ENCODE results near the gene FOXK1.

FOXK1 gene

GRCh38 chr7:4766666-4767519 lies 84.8 kb downstream of the FOXK1 start:
- no peak for DNase-seq

- no peak for DNase-seq
Measured at GRCh38 chr7:4768597-4769569, 86.8 kb downstream of the FOXK1 start.

DNA sequence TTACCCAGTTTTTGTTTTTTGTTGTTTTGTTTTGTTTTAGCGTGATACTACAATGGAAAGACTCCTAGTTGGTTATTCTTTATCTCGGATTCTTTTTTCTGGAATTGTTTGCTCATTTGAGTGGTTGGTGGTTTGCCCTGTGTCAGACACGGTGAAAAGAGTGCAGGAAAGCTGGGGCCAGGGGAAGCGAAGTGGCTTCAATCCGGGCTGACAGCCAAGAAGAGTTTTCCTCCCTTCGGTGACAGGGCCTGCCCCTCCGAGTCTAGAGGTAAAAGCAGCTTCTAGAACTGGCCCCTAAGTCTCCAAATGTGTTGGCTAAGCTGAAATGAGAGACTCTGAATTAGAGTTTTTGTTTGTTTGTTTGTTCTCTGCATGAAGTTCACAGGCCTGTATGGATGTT lies 87.7 kb downstream of the FOXK1 start:
- DNase-seq = no peak

DNA sequence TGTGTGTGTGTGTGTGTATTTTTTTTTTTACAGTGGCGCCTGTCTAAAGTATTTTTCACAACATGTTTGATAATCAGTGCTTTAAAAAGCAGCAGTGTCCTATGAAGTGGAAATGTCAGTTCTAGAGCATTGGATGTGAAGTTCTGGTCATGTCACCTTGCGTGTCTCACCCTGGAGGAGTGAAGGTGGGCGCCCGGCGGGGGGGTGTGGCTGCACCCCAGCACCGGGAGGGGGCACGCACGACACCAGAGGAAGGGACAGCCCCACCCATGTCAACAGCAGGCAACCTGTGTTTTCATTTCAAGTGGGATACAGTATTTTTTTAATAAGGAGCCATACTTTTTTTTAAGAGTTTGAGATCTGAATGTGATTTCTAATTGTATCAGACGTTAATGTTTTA lies 88.8 kb downstream of the FOXK1 start:
- DNase-seq = no peak

DNA sequence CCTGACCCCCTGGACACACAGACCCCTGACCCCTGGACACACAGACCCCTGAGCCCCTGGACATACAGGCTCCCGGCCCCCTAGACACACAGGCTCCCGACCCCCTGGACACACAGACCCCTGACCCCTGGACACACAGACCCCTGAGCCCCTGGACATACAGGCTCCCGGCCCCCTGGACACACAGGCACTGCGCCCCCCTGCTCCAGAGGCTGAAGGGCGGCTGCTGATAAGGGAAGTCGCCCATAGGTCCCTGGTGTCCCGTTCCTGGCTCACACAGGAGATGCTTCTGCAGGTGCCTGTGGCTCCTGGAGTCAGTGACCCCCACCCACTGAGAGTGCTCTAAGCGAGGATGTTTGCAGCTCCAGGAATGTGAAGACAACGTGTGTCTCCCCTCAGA lies 89.6 kb downstream of the FOXK1 start:
- no peak for DNase-seq

DNA sequence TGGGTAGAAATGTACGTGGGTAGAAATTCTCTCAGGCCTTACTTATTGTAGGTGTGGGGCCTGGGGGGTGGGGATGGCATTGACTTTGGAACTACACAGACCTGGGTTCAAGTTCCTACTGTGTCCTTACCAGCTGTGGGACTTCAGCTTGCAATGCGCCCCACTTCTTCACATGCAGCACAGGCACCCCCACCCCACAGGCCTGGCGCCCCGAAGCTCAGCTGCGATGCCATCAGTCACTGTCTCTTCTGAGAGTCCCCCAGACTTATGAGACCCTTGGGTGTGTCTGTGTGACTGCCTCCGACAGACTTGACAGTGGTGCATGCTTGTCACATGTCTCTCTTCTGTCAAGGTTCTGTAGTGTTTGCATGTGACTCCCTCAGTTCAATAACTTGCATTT lies 90.2 kb downstream of the FOXK1 start:
- no peak for DNase-seq

DNA sequence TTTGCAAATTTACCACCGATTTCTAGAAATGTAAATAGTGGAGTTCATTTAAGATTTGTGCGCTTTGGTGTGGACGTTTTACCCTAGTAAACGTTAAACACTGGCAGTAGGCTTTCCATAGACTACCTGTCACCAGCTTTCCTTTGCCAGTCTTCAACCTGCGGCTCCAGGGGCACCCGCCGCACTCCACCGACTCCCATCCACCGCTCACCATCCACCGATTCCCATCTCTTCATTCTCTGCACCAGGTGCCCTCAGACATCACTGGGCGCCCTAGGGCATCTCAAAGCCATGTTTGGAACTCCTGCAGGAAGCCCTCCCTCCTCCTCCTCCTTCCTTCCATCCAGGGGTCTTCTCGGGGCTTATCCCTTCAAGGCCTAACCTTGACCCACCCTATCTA lies 91.9 kb downstream of the FOXK1 start:
- no peak for DNase-seq

GRCh38 chr7:4774658-4775249 lies 92.7 kb downstream of the FOXK1 start:
- DNase-seq = no peak

DNA sequence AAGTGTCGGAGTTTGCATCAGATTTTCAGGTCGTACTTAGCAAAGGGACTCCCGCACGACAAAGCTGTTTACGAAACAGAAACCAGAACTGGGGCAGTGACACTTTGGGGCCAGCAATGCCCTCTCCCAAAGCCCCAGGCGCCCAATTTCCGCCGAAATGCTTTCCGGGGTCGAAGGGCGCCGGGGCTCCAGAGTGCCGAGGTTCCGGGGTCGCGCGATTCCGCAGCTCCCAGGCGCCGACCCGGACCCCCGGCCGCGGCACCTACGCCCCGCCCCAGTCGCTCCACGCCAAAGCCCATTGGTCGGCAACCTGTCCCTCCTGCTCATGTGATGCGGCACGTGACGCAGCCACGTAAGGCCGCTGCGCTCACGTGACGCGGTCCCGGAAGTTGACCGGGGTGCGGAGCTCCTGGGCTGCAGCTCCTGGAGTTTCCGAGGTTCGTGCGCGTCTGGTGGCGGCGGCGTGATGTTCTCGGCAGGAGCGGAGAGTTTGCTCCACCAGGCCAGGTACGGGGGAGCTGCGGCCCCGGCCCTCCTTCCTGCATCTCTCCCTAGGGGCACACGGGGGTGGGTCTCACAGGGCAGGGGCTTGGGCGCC lies 93.3 kb downstream of the FOXK1 start, which contains the start of gene AP5Z1:
TSS of gene AP5Z1 (plus strand) at position 374 of the 598 bp plus-strand sequence. CDS start at position 467, 93 bp downstream.
- peak; percentile 92 for DNase-seq

DNA sequence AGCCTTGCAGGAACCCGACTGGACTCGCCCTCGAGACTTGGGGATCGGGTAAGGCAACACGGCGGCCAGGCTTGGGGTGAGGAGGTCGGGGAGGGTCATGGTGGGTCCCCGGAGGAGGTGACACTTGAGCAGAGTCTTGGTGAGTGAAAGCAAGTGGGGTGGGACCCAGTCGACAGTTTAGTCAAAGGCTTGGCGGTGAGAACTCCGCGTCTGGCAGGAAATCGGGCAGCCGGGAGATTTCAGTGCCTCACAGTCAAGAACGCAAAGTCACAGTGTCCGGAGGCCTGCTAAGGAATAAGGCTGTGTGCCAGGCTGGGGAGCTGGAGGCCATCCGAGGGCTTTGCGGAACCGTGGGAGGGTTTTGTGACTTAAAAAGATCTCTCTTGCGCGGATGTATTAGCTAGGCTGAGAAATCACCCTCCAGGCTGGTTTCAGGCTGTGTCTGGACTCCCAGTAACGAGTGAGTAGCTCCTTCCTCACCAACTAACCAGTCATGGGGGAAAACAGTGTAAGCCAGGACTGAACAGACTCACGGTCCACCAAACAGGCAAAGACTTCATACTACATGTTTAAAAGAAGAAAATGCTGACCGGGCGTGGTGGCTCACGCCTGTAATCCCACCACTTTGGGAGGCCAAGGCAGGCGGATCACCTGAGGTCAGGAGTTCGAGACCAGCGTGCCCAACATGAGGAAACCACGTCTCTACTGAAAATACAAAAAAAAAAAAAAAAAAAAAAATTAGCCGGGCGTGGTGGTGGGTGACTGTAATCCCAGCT lies 93.9 kb downstream of the FOXK1 start:
- peak; percentile 44 for DNase-seq

DNA sequence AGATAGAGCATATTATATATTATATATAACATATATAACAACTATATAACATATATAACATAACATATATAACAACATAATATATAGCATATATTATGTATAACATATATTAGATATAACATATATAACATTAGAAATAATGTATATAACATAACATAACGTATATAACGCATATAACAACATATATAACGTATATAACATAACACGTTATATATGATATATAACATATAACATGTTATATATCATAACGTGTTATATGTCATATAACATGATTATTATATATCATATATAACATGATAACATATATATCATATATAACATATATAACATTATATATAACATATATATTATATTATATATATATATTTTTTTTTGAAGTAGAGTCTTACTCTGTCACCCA lies 97.0 kb downstream of the FOXK1 start:
- no peak for DNase-seq

DNA sequence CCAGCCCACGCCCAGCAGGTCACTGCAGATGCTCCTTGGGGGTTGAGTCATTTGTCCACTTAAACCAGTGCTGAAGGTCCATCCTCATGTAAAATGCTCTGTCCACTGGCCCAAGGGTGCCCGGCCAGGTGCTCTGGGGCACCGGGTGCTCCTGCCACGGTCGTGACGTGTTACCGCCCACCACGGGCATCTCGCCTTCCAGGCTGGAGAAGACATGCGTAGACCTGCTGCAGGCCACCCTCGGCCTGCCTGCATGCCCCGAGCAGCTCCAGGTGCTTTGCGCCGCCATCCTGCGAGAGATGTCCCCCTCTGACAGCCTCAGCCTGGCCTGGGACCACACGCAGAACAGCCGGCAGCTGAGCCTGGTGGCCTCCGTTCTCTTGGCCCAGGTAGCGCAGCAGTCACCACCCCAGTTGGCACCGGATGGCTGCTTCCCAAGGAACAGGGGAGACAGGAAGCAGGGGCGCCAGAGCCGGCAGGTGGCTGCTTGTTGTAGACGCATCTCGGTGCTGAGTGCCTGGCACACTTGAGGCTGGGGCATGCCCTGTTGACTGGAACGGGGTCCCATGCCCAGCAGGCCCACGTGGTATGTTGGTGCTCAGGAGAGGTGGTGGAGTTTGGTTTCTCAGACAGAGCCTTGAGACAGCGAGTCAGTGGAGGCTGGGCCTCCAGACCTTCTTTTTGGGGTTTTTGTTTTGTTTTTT lies 99.4 kb downstream of the FOXK1 start:
- no peak for DNase-seq

DNA sequence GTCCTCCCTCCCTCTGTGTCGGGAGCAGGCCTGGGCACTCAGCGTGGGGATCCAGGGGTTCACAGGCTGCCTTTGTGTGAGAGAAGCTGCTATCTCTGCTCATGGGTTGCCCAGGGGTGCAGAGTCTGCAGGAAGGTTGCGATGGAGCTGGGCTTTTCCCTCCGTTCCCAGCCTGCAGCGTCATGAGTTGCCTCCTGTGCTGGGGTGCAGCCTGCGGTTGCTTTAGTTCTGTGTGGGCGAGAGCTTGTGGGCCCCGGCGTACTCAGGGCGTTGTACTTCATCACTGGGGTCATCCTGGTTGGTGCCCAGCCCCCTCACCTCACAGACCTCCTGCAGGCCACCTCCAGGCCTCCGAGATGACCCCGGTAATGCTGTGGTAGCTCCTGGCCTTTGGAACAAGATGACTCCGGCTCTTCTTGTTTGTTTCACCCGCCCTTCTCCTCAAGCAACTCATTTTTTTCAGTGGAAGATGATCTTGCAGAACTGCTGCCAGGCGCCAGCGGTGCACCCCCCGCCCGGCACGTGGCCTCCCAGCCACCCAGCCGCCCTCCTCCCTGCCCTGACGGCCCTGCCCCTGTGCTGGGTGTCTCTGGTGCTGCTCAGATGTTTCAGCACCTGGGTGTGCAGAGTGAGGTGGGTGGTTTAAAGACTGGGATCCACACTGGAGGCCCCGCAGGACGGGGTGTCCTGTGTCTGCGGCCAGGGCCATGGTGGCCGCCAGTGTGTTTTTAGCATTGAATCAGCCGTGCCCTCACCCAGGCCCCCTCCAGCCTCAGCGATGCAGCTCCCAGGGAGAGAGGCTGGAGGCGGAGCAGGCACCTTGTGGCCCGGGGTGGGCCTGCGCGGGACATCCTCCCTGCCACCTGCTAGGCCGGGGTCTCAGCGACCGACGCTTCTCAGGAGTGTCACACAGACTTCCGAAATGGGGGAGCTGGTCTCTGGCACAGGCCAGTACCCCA lies 100.5 kb downstream of the FOXK1 start:
- no peak for DNase-seq

DNA sequence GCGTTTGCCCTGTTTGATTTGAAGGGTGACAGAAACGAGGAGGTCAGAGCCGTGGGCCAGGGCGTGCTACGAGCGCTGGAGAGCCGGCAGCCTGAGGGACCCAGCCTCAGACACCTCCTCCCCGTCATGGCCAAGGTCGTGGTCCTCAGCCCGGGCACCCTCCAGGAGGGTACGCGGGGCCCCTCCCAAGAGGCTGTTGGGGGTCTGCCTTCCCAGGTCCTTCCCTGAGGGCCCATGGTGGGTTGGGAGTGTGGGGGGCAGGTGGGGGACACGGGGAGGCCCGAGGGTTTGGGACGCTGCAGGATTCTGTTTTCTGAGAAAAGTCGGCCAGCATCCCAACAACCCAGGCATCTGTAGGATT lies 101.2 kb downstream of the FOXK1 start:
- DNase-seq = no peak

DNA sequence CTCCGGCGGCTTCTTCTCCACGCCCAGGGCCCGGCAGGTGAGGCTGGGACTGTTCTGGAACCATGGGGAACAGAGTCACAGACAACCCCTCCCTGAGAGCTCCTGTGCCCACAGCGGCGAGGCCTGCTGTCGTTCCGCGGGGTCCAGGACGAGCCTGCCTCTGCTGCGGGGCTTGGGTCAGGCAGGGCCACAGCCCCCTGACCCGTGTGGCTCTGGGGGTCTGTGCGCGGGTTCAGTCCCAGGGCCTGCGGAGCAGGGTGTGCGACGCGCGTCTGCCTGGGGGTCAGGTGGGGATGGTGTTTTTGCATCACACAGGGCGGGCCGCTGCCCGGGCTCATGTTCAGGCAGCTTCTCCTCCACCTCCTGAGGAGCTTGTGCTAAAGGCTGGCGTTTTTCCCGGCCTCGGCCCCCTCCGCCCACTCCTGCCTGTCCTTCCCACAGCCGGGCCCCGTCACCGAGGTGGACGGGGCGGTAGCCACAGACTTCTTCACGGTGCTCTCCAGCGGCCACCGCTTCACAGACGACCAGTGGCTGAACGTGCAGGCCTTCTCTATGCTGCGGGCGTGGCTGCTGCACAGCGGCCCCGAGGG lies 101.8 kb downstream of the FOXK1 start:
- DNase-seq = no peak

DNA sequence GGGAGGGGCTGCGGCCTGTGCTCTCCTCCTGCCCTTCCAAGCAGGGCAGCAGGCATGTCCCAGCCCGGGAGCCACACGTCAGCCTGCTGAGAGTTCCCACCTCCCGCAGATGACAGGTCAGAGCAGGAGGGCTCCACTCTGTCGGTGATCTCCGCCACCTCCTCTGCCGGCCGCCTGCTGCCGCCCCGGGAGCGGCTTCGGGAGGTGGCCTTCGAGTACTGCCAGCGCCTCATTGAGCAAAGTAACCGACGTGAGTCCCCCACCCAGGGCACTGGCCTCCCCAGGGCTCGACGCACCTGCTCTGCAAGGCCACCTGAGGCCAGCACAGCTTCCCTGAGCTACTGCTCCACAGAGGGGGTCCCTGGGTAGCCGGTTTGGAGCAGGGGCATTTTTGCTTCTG lies 102.7 kb downstream of the FOXK1 start:
- no peak for DNase-seq

GRCh38 chr7:4785371-4785770 lies 103.3 kb downstream of the FOXK1 start:
- DNase-seq = no peak

DNA sequence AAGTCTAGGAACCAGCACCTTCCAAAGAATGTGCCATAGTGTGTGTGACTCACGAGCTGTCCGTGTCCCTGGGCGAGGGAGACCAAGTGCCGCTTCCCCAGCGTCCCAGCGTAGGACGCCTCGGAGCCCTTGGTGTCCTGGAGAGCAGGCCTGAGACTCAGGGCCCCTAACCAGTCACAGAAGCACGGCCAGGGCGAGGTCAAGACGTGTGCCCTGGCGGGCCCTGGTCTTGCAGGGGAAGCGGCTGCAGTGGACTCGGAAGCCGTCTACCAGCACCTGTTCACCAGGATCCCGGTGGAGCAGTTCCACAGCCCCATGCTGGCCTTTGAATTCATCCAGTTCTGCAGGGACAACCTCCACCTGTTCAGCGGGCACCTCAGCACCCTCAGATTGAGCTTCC lies 103.9 kb downstream of the FOXK1 start:
- no peak for DNase-seq

GRCh38 chr7:4787541-4787940 lies 105.4 kb downstream of the FOXK1 start:
- no peak for DNase-seq
